Measurements from ENCODE around the gene RHD.
"Not testable (repeated sequence)": the region's sequence is repeated elsewhere in the genome, so short reads cannot be mapped to it uniquely, and the experiment has no call there.

DNA sequence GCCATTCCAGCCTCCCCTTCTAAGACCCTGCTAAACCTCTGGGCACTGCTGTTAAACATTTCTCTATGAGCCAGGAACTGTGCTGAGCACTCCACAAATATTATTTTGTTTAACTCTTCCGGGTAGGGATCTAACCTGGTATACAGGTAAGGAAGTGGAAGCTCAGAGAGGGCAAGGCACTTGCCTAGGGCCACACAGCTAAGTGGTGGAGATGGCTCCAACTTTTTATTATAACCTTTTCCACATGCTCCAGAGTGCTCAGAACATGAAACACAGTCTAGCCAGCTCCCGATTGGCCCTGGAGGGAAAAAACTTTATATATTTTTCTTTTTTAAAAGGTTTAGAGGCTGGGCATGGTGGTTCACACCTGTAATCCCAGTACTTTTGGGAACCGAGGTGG lies 13.6 kb downstream of the RHD start:
- TF ChIP-seq SIN3A (IDR thresholded peaks at IDR 0.05; ENCODE audit: borderline replicate concordance, low read depth, low read length); RAD21 (IDR thresholded peaks at IDR 0.05; ENCODE audit: low read length); RCOR1 (IDR thresholded peaks at IDR 0.05; ENCODE audit: low read length); TAF1 (IDR thresholded peaks at IDR 0.05; ENCODE audit: borderline replicate concordance, low read depth, low read length); CHD2 (IDR thresholded peaks at IDR 0.05; ENCODE audit: low read length, partially characterized antibody); RFX5 (IDR thresholded peaks at IDR 0.05; ENCODE audit: low read length); YY1 (IDR thresholded peaks at IDR 0.05; ENCODE audit: low read depth); ELF1 (IDR thresholded peaks at IDR 0.05): not testable (repeated sequence)
- TF ChIP-seq, protein P1, sequence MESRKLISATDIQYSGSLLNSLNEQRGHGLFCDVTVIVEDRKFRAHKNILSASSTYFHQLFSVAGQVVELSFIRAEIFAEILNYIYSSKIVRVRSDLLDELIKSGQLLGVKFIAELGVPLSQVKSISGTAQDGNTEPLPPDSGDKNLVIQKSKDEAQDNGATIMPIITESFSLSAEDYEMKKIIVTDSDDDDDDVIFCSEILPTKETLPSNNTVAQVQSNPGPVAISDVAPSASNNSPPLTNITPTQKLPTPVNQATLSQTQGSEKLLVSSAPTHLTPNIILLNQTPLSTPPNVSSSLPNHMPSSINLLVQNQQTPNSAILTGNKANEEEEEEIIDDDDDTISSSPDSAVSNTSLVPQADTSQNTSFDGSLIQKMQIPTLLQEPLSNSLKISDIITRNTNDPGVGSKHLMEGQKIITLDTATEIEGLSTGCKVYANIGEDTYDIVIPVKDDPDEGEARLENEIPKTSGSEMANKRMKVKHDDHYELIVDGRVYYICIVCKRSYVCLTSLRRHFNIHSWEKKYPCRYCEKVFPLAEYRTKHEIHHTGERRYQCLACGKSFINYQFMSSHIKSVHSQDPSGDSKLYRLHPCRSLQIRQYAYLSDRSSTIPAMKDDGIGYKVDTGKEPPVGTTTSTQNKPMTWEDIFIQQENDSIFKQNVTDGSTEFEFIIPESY (IDR thresholded peaks at IDR 0.05; ENCODE audit: borderline replicate concordance, low read depth): not testable (repeated sequence)
- TF ChIP-seq, protein P2, sequence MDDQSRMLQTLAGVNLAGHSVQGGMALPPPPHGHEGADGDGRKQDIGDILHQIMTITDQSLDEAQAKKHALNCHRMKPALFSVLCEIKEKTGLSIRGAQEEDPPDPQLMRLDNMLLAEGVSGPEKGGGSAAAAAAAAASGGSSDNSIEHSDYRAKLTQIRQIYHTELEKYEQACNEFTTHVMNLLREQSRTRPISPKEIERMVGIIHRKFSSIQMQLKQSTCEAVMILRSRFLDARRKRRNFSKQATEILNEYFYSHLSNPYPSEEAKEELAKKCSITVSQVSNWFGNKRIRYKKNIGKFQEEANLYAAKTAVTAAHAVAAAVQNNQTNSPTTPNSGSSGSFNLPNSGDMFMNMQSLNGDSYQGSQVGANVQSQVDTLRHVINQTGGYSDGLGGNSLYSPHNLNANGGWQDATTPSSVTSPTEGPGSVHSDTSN (IDR thresholded peaks at IDR 0.05): not testable (repeated sequence)
- TF ChIP-seq, protein P3, sequence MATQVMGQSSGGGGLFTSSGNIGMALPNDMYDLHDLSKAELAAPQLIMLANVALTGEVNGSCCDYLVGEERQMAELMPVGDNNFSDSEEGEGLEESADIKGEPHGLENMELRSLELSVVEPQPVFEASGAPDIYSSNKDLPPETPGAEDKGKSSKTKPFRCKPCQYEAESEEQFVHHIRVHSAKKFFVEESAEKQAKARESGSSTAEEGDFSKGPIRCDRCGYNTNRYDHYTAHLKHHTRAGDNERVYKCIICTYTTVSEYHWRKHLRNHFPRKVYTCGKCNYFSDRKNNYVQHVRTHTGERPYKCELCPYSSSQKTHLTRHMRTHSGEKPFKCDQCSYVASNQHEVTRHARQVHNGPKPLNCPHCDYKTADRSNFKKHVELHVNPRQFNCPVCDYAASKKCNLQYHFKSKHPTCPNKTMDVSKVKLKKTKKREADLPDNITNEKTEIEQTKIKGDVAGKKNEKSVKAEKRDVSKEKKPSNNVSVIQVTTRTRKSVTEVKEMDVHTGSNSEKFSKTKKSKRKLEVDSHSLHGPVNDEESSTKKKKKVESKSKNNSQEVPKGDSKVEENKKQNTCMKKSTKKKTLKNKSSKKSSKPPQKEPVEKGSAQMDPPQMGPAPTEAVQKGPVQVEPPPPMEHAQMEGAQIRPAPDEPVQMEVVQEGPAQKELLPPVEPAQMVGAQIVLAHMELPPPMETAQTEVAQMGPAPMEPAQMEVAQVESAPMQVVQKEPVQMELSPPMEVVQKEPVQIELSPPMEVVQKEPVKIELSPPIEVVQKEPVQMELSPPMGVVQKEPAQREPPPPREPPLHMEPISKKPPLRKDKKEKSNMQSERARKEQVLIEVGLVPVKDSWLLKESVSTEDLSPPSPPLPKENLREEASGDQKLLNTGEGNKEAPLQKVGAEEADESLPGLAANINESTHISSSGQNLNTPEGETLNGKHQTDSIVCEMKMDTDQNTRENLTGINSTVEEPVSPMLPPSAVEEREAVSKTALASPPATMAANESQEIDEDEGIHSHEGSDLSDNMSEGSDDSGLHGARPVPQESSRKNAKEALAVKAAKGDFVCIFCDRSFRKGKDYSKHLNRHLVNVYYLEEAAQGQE (IDR thresholded peaks at IDR 0.05; ENCODE audit: low read depth, low read length): not testable (repeated sequence)
- TF ChIP-seq, protein P4, sequence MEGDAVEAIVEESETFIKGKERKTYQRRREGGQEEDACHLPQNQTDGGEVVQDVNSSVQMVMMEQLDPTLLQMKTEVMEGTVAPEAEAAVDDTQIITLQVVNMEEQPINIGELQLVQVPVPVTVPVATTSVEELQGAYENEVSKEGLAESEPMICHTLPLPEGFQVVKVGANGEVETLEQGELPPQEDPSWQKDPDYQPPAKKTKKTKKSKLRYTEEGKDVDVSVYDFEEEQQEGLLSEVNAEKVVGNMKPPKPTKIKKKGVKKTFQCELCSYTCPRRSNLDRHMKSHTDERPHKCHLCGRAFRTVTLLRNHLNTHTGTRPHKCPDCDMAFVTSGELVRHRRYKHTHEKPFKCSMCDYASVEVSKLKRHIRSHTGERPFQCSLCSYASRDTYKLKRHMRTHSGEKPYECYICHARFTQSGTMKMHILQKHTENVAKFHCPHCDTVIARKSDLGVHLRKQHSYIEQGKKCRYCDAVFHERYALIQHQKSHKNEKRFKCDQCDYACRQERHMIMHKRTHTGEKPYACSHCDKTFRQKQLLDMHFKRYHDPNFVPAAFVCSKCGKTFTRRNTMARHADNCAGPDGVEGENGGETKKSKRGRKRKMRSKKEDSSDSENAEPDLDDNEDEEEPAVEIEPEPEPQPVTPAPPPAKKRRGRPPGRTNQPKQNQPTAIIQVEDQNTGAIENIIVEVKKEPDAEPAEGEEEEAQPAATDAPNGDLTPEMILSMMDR (IDR thresholded peaks at IDR 0.05): not testable (repeated sequence)
- TF ChIP-seq, protein P5, sequence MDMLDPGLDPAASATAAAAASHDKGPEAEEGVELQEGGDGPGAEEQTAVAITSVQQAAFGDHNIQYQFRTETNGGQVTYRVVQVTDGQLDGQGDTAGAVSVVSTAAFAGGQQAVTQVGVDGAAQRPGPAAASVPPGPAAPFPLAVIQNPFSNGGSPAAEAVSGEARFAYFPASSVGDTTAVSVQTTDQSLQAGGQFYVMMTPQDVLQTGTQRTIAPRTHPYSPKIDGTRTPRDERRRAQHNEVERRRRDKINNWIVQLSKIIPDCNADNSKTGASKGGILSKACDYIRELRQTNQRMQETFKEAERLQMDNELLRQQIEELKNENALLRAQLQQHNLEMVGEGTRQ (IDR thresholded peaks at IDR 0.05; ENCODE audit: borderline replicate concordance, low read depth, low read length): not testable (repeated sequence)
- TF ChIP-seq, protein P6, sequence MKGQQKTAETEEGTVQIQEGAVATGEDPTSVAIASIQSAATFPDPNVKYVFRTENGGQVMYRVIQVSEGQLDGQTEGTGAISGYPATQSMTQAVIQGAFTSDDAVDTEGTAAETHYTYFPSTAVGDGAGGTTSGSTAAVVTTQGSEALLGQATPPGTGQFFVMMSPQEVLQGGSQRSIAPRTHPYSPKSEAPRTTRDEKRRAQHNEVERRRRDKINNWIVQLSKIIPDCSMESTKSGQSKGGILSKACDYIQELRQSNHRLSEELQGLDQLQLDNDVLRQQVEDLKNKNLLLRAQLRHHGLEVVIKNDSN (IDR thresholded peaks at IDR 0.05; ENCODE audit: borderline replicate concordance, low read depth): not testable (repeated sequence)

Measured in SK-N-SH (cell line).